IMR-90 (cell line): Measurements from ENCODE around the gene ALX4. TPM values are rescaled to one million over a fixed set of nuclear protein-coding genes. Genes with fewer than 3 reads are reported as not detected.

Experiments used
- ATAC-seq: fragments of 200-7000 bp; cut with Tn5 transposase; 2 replicates; pipeline ENCODE4 v1.9.1; 2020; ENCODE audit warnings: low read depth, mild to moderate bottlenecking, moderate library complexity
- BruUV-seq: library from RNA; stranded (reverse); fragments of 400-500 nt; replicated peaks from 2 replicates; lab custom pipeline; 2021; lab: Mats Ljungman, UMichigan
- CTCF ChIA-PET: fragments of 300-600 bp; formaldehyde crosslinking; extraction: SDS; loops from one replicate; lab custom pipeline; 2021; ENCODE audit warnings: antibody characterized with exemption; lab: Yijun Ruan, JAX
- POLR2A ChIA-PET: fragments of 300-600 bp; sonication (Branson Sonifier 250); formaldehyde crosslinking; loops from one replicate; lab custom pipeline; 2022; ENCODE audit warnings: antibody characterized with exemption; ENCODE audit not compliant: unreplicated experiment; lab: Charles Lee
- DNase-seq: peaks from one replicate; pipeline ENCODE4 v3.0.0; 2013
- H2AFZ ChIP-seq: replicated peaks from 2 replicates; pipeline ENCODE3; 2013; ENCODE audit warnings: low read length, mild to moderate bottlenecking; ENCODE audit not compliant: poor library complexity
- H2AK5ac ChIP-seq: 2 replicates; pipeline ENCODE4 v1.6.1; 2013; ENCODE audit warnings: low read depth, low read length, inconsistent platforms
- H2AK9ac ChIP-seq: replicated peaks from 2 replicates; pipeline ENCODE3; 2013; ENCODE audit warnings: mild to moderate bottlenecking, low read depth, low read length, moderate library complexity; ENCODE audit not compliant: poor library complexity
- H2BK120ac ChIP-seq: 2 replicates; pipeline ENCODE4 v1.6.1; 2013; ENCODE audit warnings: low read depth, low read length, inconsistent platforms
- H2BK15ac ChIP-seq: 3 replicates; pipeline ENCODE4 v1.6.1; 2013; ENCODE audit warnings: low read depth, low read length, inconsistent platforms
- H2BK20ac ChIP-seq: 2 replicates; pipeline ENCODE4 v1.6.1; 2013; ENCODE audit warnings: low read depth, mild to moderate bottlenecking, inconsistent platforms, low read length, moderate library complexity
- H2BK5ac ChIP-seq: 2 replicates; pipeline ENCODE4 v1.6.1; 2013; ENCODE audit warnings: mild to moderate bottlenecking, low read depth, low read length, inconsistent platforms; ENCODE audit not compliant: poor library complexity, severe bottlenecking
- H3K14ac ChIP-seq: replicated peaks from 2 replicates; pipeline ENCODE4 v1.6.1; 2013; ENCODE audit warnings: low read depth, low read length, inconsistent platforms
- H3K18ac ChIP-seq: 2 replicates; pipeline ENCODE4 v1.6.1; 2013; ENCODE audit warnings: low read depth, low read length, control low read depth
- H3K23ac ChIP-seq: 2 replicates; pipeline ENCODE4 v1.6.1; 2013; ENCODE audit warnings: low read depth, low read length, inconsistent platforms
- H3K27ac ChIP-seq: 2 replicates; pipeline ENCODE4 v1.5.1; 2013; ENCODE audit warnings: mild to moderate bottlenecking, control low read depth, low read length; ENCODE audit not compliant: insufficient read depth
- H3K27me3 ChIP-seq: 2 replicates; pipeline ENCODE4 v1.6.1; 2013; ENCODE audit warnings: low read length; ENCODE audit not compliant: control insufficient read depth, insufficient read depth
- H3K36me3 ChIP-seq: 2 replicates; pipeline ENCODE4 v1.6.1; 2013; ENCODE audit warnings: low read length, mixed read lengths; ENCODE audit not compliant: control insufficient read depth, insufficient read depth
- H3K4ac ChIP-seq: 2 replicates; pipeline ENCODE4 v1.6.1; 2013; ENCODE audit warnings: low read depth, low read length, inconsistent platforms
- H3K4me1 ChIP-seq: 2 replicates; pipeline ENCODE4 v1.6.1; 2013; ENCODE audit warnings: low read length, mixed read lengths; ENCODE audit not compliant: control insufficient read depth, insufficient read depth
- H3K4me2 ChIP-seq: 2 replicates; pipeline ENCODE4 v1.6.1; 2013; ENCODE audit warnings: low read depth, mild to moderate bottlenecking, control low read depth, low read length, moderate library complexity
- H3K4me3 ChIP-seq: 2 replicates; pipeline ENCODE4 v1.5.1; 2013; ENCODE audit warnings: low read depth, mild to moderate bottlenecking, control low read depth, low read length, moderate library complexity; ENCODE audit not compliant: insufficient read depth
- H3K56ac ChIP-seq: 2 replicates; pipeline ENCODE4 v1.6.1; 2013; ENCODE audit warnings: low read length, inconsistent platforms; ENCODE audit not compliant: insufficient read depth; ENCODE audit errors: extremely low read depth
- H3K79me1 ChIP-seq, 2 experiments: 2 replicates each; pipeline ENCODE4 v1.6.1; 2013; ENCODE audit warnings: low read length in 2 of 2, inconsistent platforms in 1 of 2, low read depth in 1 of 2
- H3K9ac ChIP-seq: 2 replicates; pipeline ENCODE4 v1.6.1; 2013; ENCODE audit warnings: low read depth, low read length, control low read depth
- H3K9me1 ChIP-seq: 2 replicates; pipeline ENCODE4 v1.6.1; 2013; ENCODE audit warnings: low read length, inconsistent platforms; ENCODE audit not compliant: insufficient read depth
- H3K9me3 ChIP-seq: 2 replicates; pipeline ENCODE4 v1.6.1; 2013; ENCODE audit warnings: low read length; ENCODE audit not compliant: control insufficient read depth, insufficient read depth
- H4K20me1 ChIP-seq: 2 replicates; pipeline ENCODE4 v1.6.1; 2013; ENCODE audit warnings: low read length, inconsistent platforms; ENCODE audit not compliant: insufficient read depth
- H4K5ac ChIP-seq: 2 replicates; pipeline ENCODE4 v1.6.1; 2013; ENCODE audit warnings: mild to moderate bottlenecking, low read depth, low read length, control low read depth
- H4K8ac ChIP-seq, 2 experiments: 2 replicates each; pipeline ENCODE4 v1.6.1; 2013; ENCODE audit warnings: low read depth in 2 of 2, low read length in 2 of 2, control low read depth in 1 of 2, inconsistent platforms in 1 of 2
- H4K91ac ChIP-seq: 2 replicates; pipeline ENCODE4 v1.6.1; 2013; ENCODE audit warnings: low read depth, low read length, inconsistent platforms; ENCODE audit not compliant: insufficient read depth
- BHLHE40 ChIP-seq: fragments of 150-350 bp; IDR thresholded peaks from 2 replicates; pipeline ENCODE4 v1.6.1; 2016; ENCODE audit warnings: mild to moderate bottlenecking, low read depth, low read length
- CEBPB ChIP-seq: IDR thresholded peaks from 2 replicates; pipeline ENCODE4 v1.6.1; 2012; ENCODE audit warnings: low read depth, low read length, improper control_type of control experiment
- NFE2L2 ChIP-seq: fragments of 150-350 bp; IDR thresholded peaks from 2 replicates; pipeline ENCODE4 v1.6.1; 2016; ENCODE audit warnings: low read depth, mild to moderate bottlenecking, low read length
- RAD21 ChIP-seq: IDR thresholded peaks from 2 replicates; pipeline ENCODE4 v1.6.1; 2012; ENCODE audit warnings: low read length, improper control_type of control experiment
- SMC3 ChIP-seq: fragments of 150-350 bp; IDR thresholded peaks from 2 replicates; pipeline ENCODE4 v1.6.1; 2016; ENCODE audit warnings: low read depth, mild to moderate bottlenecking, antibody characterized with exemption, low read length, moderate library complexity
- WGBS, 2 experiments: methylation state at CpG; one replicate each; pipeline versions ENCODE4 v1.1.5 to v1.1.7; 2013; ENCODE audit warnings: missing lambda C conversion rate in 2 of 2; ENCODE audit not compliant: insufficient read length in 1 of 2; ENCODE audit errors: extremely low coverage in 2 of 2; 5-methylcytosine and 5-hydroxymethylcytosine counted together
- dilution Hi-C: fragments of 300-500 bp; cut with HindIII; formaldehyde crosslinking; loops from one replicate; pipeline ENCODE4 v1.14.3; 2018; ENCODE audit warnings: low sequenced_read_pairs; ENCODE audit not compliant: unreplicated experiment
- in situ Hi-C: fragments of 300-500 bp; cut with MboI; formaldehyde crosslinking; loops from 3 replicates; pipeline ENCODE4 v1.14.3; 2019; ENCODE audit warnings: low sequenced_read_pairs, inconsistent platforms, mixed read lengths
- intact Hi-C: fragments of 100-400 bp; cut with micrococcal nuclease; formaldehyde crosslinking; loops from 2 replicates; pipeline ENCODE4 v1.10.0; 2022
- polyA plus RNA-seq, 3 experiments: library from polyadenylated mRNA; depleted of rRNA; stranded (reverse); fragments of >200 nt; gene quantifications; 2 replicates each; pipeline ENCODE4 v1.2.3, GENCODE V29; 2012; ENCODE audit warnings: low replicate concordance in 1 of 3
- total RNA-seq: library from RNA; depleted of rRNA; stranded (reverse); fragments of >200 nt; gene quantifications from 2 replicates; pipeline ENCODE4 v1.2.3, GENCODE V29; 2012
- TF ChIP-seq, protein P1 (sequence below): fragments of 150-350 bp; IDR thresholded peaks from 2 replicates; pipeline ENCODE4 v1.6.1; 2017; ENCODE audit warnings: mild to moderate bottlenecking, antibody characterized with exemption, low read length, low read depth
- TF ChIP-seq, protein P2 (sequence below): fragments of 150-350 bp; IDR thresholded peaks from 2 replicates; pipeline ENCODE4 v1.6.1; 2016; ENCODE audit warnings: low read depth, mild to moderate bottlenecking, low read length, moderate library complexity, borderline replicate concordance

Gene ALX4
- total and polyA plus RNA-seq, 2 of the 4 experiments (the other 2 are of a cell fraction) = not detected

GRCh38 chr11:44236296-44236695 lies 73.6 kb downstream of the ALX4 start:
- Histone ChIP-seq H3K18ac (no peak overlapping the region), H3K27ac (no peak overlapping the region), H3K14ac (no peak overlapping the region), H3K27me3 (no peaks in the 10 kb centered on the region), H4K91ac (no peak overlapping the region), H2BK5ac (no peak overlapping the region), H3K79me1 (no peaks in the 10 kb centered on the region), H3K9me1 (no peaks in the 10 kb centered on the region), H2AK5ac (no peak overlapping the region), H2BK20ac (no peak overlapping the region), H3K4me2 (no peak overlapping the region), H3K4me3 (no peak overlapping the region), H3K36me3 (peaks cover 5% of the 10 kb centered on the region), H4K20me1 (no peaks in the 10 kb centered on the region), H3K4ac (no peak overlapping the region), H3K9ac (no peak overlapping the region), H4K5ac (no peak overlapping the region), H4K8ac (no peak overlapping the region), H2BK15ac (no peak overlapping the region), H3K56ac (no peak overlapping the region), H3K9me3 (no peaks in the 10 kb centered on the region), H3K4me1 (peaks cover 5% of the 10 kb centered on the region), H2AFZ (no peak overlapping the region), H2AK9ac (no peak overlapping the region), H2BK120ac (no peak overlapping the region), H3K23ac (no peak overlapping the region)
- in situ Hi-C loops = no loop called here
- no TSS peak for BruUV-seq
- ChIA-PET POLR2A (no interaction called here), CTCF (interaction anchor here (0.7 to 2.1 kb wide), 2 partner anchors 103 to 843 kb away, joined by 3 to 6 read pairs; no protein-coding TSS in a partner anchor)
- intact Hi-C loops = no loop called here
- ATAC-seq = no peak
- no peak for DNase-seq
- dilution Hi-C loops = no loop called here
- TF ChIP-seq RAD21 (no peak), SMC3 (no peak), CEBPB (no peak), BHLHE40 (no peak), NFE2L2 (no peak)
- TF ChIP-seq, protein P1, sequence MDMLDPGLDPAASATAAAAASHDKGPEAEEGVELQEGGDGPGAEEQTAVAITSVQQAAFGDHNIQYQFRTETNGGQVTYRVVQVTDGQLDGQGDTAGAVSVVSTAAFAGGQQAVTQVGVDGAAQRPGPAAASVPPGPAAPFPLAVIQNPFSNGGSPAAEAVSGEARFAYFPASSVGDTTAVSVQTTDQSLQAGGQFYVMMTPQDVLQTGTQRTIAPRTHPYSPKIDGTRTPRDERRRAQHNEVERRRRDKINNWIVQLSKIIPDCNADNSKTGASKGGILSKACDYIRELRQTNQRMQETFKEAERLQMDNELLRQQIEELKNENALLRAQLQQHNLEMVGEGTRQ = no peak
- TF ChIP-seq, protein P2, sequence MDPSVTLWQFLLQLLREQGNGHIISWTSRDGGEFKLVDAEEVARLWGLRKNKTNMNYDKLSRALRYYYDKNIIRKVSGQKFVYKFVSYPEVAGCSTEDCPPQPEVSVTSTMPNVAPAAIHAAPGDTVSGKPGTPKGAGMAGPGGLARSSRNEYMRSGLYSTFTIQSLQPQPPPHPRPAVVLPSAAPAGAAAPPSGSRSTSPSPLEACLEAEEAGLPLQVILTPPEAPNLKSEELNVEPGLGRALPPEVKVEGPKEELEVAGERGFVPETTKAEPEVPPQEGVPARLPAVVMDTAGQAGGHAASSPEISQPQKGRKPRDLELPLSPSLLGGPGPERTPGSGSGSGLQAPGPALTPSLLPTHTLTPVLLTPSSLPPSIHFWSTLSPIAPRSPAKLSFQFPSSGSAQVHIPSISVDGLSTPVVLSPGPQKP = no peak
- no CpG with 5 or more reads among the region's 2 CpGs for WGBS, 2 experiments
